Fibroblast of lung (primary cell): ENCODE data around the gene ILDR1. TPM values are rescaled to one million over a fixed set of nuclear protein-coding genes. Genes with fewer than 3 reads are reported as not detected.
A peak's percentile ranks its signal among the peaks of the same experiment; 100 is the strongest.

Experiments
- DNase-seq, 2 donors: peaks; one replicate each; pipeline versions ENCODE4 v3.0.0 to v3.0.0-alpha.2; 2010; ENCODE audit warnings: low read depth in 2 of 2
- H2AFZ ChIP-seq: 2 replicates; pipeline ENCODE4 v1.5.1; 2012; ENCODE audit warnings: low read length, control low read depth, inconsistent platforms
- H3K27ac ChIP-seq: 2 replicates; pipeline ENCODE4 v1.5.1; 2011; ENCODE audit warnings: low read length, control low read depth; ENCODE audit not compliant: insufficient read depth
- H3K27me3 ChIP-seq: 2 replicates; pipeline ENCODE4 v1.5.1; 2011; ENCODE audit warnings: mild to moderate bottlenecking, low read length; ENCODE audit not compliant: control insufficient read depth, insufficient read depth
- H3K36me3 ChIP-seq: 2 replicates; pipeline ENCODE4 v1.5.1; 2011; ENCODE audit warnings: low read length; ENCODE audit not compliant: control insufficient read depth, insufficient read depth
- H3K4me1 ChIP-seq: 2 replicates; pipeline ENCODE4 v1.5.1; 2011; ENCODE audit warnings: low read length; ENCODE audit not compliant: control insufficient read depth, insufficient read depth; ENCODE audit errors: extremely low read depth
- H3K4me2 ChIP-seq: 2 replicates; pipeline ENCODE4 v1.5.1; 2011; ENCODE audit warnings: low read length, control low read depth; ENCODE audit not compliant: insufficient read depth; ENCODE audit errors: extremely low read depth
- H3K4me3 ChIP-seq, 4 experiments: fragments of 200-600 bp in 1 of 4; sonication (generic) in 1 of 4; replicated peaks in 1 of 4; 2 replicates each; pipeline ENCODE4 v1.5.1; 2011 to 2016; ENCODE audit warnings: low read length in 4 of 4, low read depth in 3 of 4, mild to moderate bottlenecking in 3 of 4, control low read depth in 2 of 4, inconsistent platforms in 1 of 4, mixed read lengths in 1 of 4; ENCODE audit not compliant: insufficient read depth in 1 of 4; ENCODE audit errors: control extremely low read depth in 1 of 4
- H3K79me2 ChIP-seq: 2 replicates; pipeline ENCODE4 v1.5.1; 2012; ENCODE audit warnings: mild to moderate bottlenecking, low read length, inconsistent platforms; ENCODE audit not compliant: control insufficient read depth, insufficient read depth
- H3K9ac ChIP-seq: 2 replicates; pipeline ENCODE4 v1.5.1; 2011; ENCODE audit warnings: mild to moderate bottlenecking, low read length, control low read depth; ENCODE audit not compliant: insufficient read depth
- H3K9me3 ChIP-seq: 2 replicates; pipeline ENCODE4 v1.5.1; 2012; ENCODE audit warnings: low read depth, low read length; ENCODE audit not compliant: control insufficient read depth, insufficient read depth
- H4K20me1 ChIP-seq: 2 replicates; pipeline ENCODE4 v1.5.1; 2011; ENCODE audit warnings: low read length; ENCODE audit not compliant: control insufficient read depth, insufficient read depth; ENCODE audit errors: extremely low read depth
- EZH2 ChIP-seq: IDR thresholded peaks from 2 replicates; pipeline ENCODE4 v1.5.1; 2012; ENCODE audit warnings: low read length, control low read depth, mild to moderate bottlenecking; ENCODE audit errors: missing control alignments
- polyA plus RNA-seq, 2 donors: library from polyadenylated mRNA; depleted of rRNA in 1 of 2; stranded (reverse) in 1 of 2; unstranded in 1 of 2; fragments of >200 nt; gene quantifications; 2 replicates each; pipeline ENCODE4 v1.2.1, GENCODE V29; 2011 to 2012; ENCODE audit warnings: missing spikeins in 1 of 2
- total RNA-seq: library from RNA; depleted of rRNA; stranded (reverse); fragments of >200 nt; gene quantifications from 2 replicates; pipeline ENCODE4 v1.2.1, GENCODE V29; 2014
- TF ChIP-seq, protein P1 (sequence below), 2 donors: IDR thresholded peaks in 1 of 2; conservative IDR thresholded peaks in 1 of 2; 1 replicate in 1 of 2; 2 replicates in 1 of 2; pipeline ENCODE4 v1.5.1; 2011 to 2012; ENCODE audit warnings: low read length in 2 of 2, control low read depth in 1 of 2, inconsistent platforms in 1 of 2, low read depth in 1 of 2, mild to moderate bottlenecking in 1 of 2

Gene ILDR1
- total and polyA plus RNA-seq, 2 donors (not counting 1 experiment from before 2014, with no cell fraction given), result not detected

- Histone ChIP-seq H3K36me3 (no peaks in the 10 kb centered on the region), H3K9ac (no peak overlapping the region), H3K27me3 (no peaks in the 10 kb centered on the region), H3K4me1 (no peaks in the 10 kb centered on the region), H3K9me3 (no peaks in the 10 kb centered on the region), H3K27ac (no peak overlapping the region), H3K4me3 (no peak overlapping the region), H3K4me2 (no peak overlapping the region), H3K79me2 (no peaks in the 10 kb centered on the region), H4K20me1 (no peaks in the 10 kb centered on the region), H2AFZ (no peak overlapping the region)
- TF ChIP-seq, protein P1, sequence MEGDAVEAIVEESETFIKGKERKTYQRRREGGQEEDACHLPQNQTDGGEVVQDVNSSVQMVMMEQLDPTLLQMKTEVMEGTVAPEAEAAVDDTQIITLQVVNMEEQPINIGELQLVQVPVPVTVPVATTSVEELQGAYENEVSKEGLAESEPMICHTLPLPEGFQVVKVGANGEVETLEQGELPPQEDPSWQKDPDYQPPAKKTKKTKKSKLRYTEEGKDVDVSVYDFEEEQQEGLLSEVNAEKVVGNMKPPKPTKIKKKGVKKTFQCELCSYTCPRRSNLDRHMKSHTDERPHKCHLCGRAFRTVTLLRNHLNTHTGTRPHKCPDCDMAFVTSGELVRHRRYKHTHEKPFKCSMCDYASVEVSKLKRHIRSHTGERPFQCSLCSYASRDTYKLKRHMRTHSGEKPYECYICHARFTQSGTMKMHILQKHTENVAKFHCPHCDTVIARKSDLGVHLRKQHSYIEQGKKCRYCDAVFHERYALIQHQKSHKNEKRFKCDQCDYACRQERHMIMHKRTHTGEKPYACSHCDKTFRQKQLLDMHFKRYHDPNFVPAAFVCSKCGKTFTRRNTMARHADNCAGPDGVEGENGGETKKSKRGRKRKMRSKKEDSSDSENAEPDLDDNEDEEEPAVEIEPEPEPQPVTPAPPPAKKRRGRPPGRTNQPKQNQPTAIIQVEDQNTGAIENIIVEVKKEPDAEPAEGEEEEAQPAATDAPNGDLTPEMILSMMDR (conservative IDR thresholded peaks at IDR 0.05 in 1 of 2, IDR thresholded peaks at IDR 0.05 in 1 of 2; ENCODE audit: low read depth in 1 of 2, low read length in 2 of 2), result no peak
- TF ChIP-seq EZH2, result no peak
- DNase-seq, result peak in 1 of 2 donors; percentile 20
These were observed 18.4 kb downstream of the ILDR1 start for GRCh38 chr3:122003606-122004005.

GRCh38 chr3:122003112-122003511, 18.9 kb downstream of the ILDR1 start:
- no peak overlapping the region for H2AFZ ChIP-seq
- H3K79me2 ChIP-seq, result no peaks in the 10 kb centered on the region
- TF ChIP-seq EZH2, result no peak
- TF ChIP-seq, protein P1 (conservative IDR thresholded peaks at IDR 0.05 in 1 of 2, IDR thresholded peaks at IDR 0.05 in 1 of 2; ENCODE audit: low read depth in 1 of 2, low read length in 2 of 2), result no peak

GRCh38 chr3:122002611-122003010, 19.4 kb downstream of the ILDR1 start:
- no peaks in the 10 kb centered on the region for H3K79me2 ChIP-seq
- no peak overlapping the region for H3K9ac ChIP-seq
- H4K20me1 ChIP-seq, result no peaks in the 10 kb centered on the region
- no peaks in the 10 kb centered on the region for H3K36me3 ChIP-seq
- no peak overlapping the region for H3K4me2 ChIP-seq
- no peak overlapping the region for H2AFZ ChIP-seq
- H3K4me1 ChIP-seq, result peaks cover 2% of the 10 kb centered on the region
- no peak overlapping the region for H3K27ac ChIP-seq
- DNase-seq, result no peak
- TF ChIP-seq, protein P1 (conservative IDR thresholded peaks at IDR 0.05 in 1 of 2, IDR thresholded peaks at IDR 0.05 in 1 of 2; ENCODE audit: low read depth in 1 of 2, low read length in 2 of 2), result no peak
- TF ChIP-seq EZH2, result no peak
- no peaks in the 10 kb centered on the region for H3K27me3 ChIP-seq
- no peaks in the 10 kb centered on the region for H3K9me3 ChIP-seq
- H3K4me3 ChIP-seq, result no peak overlapping the region

More at GRCh38 chr3:122003112-122003511, 18.9 kb downstream of the ILDR1 start:
- H3K9me3 ChIP-seq, result no peaks in the 10 kb centered on the region
- DNase-seq, result no peak
- H3K27ac ChIP-seq, result no peak overlapping the region
- no peak overlapping the region for H3K9ac ChIP-seq
- H3K36me3 ChIP-seq, result no peaks in the 10 kb centered on the region
- no peak overlapping the region for H3K4me3 ChIP-seq
- no peaks in the 10 kb centered on the region for H3K27me3 ChIP-seq
- H4K20me1 ChIP-seq, result no peaks in the 10 kb centered on the region
- no peaks in the 10 kb centered on the region for H3K4me1 ChIP-seq
- no peak overlapping the region for H3K4me2 ChIP-seq
